GM19328 (cell line): ENCODE results near the gene PPP1R12C.

Source experiments
- ATAC-seq: cut with Tn5 transposase; IDR thresholded peaks from one replicate; pipeline ENCODE4 v1.9.1; 2021; ENCODE audit warnings: mild to moderate bottlenecking, moderate library complexity; ENCODE audit not compliant: unreplicated experiment

Gene PPP1R12C

GRCh38 chr19:55146705-55147273 is 29.4 kb upstream of the PPP1R12C start:
- no peak for ATAC-seq

- ATAC-seq: no peak
Observed at GRCh38 chr19:55146078-55146704, 28.8 kb upstream of the PPP1R12C start.

GRCh38 chr19:55145232-55145631 is 27.8 kb upstream of the PPP1R12C start:
- ATAC-seq: no peak

GRCh38 chr19:55141696-55142095 is 24.3 kb upstream of the PPP1R12C start:
- no peak for ATAC-seq

- ATAC-seq: no peak
Observed at GRCh38 chr19:55137915-55138314, 20.5 kb upstream of the PPP1R12C start.

GRCh38 chr19:55136399-55137102 is 19.1 kb upstream of the PPP1R12C start:
- no peak for ATAC-seq

GRCh38 chr19:55134736-55135135 is 17.3 kb upstream of the PPP1R12C start:
- no peak for ATAC-seq

GRCh38 chr19:55133639-55134444 is 16.4 kb upstream of the PPP1R12C start:
- ATAC-seq: no peak

- ATAC-seq: no peak
Observed at GRCh38 chr19:55132453-55133129, 15.2 kb upstream of the PPP1R12C start.

- ATAC-seq: no peak
Observed at GRCh38 chr19:55131421-55131820, 14.0 kb upstream of the PPP1R12C start.

GRCh38 chr19:55119053-55119452 is 1.6 kb upstream of the PPP1R12C start:
- no peak for ATAC-seq

GRCh38 chr19:55118401-55118991 is 1.1 kb upstream of the PPP1R12C start:
- ATAC-seq: no peak

- ATAC-seq: peak; percentile 87
Observed at GRCh38 chr19:55117663-55118391, 390 bp upstream of the PPP1R12C start.

GRCh38 chr19:55116232-55116858 is 1.1 kb downstream of the PPP1R12C start:
- no peak for ATAC-seq

GRCh38 chr19:55115446-55116065 is 1.9 kb downstream of the PPP1R12C start:
- no peak for ATAC-seq

GRCh38 chr19:55114566-55115145 is 2.8 kb downstream of the PPP1R12C start:
- ATAC-seq: no peak

GRCh38 chr19:55113570-55114039 is 3.8 kb downstream of the PPP1R12C start:
- ATAC-seq: no peak

GRCh38 chr19:55112777-55113569 is 4.5 kb downstream of the PPP1R12C start:
- ATAC-seq: no peak
